ENCODE data around the gene PRPF6.

DNA sequence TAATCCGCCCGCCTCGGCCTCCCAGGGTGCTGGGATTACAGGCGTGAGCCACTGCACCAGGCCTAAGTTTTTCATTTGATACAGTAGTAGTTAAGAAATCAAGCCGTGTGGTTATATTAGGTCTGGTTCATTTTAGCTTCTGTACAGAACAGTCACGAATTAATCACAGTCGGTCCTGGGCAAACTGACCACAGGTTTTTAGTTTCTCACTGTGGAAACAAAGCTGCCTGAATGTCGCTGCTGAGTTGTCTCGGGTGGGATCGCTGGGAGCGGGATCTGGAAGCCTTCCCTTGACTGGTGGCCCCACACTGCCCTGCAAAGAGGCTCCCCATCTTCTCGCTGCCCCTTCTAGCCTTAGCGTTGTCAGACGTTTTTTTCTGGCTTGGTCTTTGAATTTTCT, 43.3 kb upstream of the PRPF6 start:
- TF ChIP-seq, protein P1, sequence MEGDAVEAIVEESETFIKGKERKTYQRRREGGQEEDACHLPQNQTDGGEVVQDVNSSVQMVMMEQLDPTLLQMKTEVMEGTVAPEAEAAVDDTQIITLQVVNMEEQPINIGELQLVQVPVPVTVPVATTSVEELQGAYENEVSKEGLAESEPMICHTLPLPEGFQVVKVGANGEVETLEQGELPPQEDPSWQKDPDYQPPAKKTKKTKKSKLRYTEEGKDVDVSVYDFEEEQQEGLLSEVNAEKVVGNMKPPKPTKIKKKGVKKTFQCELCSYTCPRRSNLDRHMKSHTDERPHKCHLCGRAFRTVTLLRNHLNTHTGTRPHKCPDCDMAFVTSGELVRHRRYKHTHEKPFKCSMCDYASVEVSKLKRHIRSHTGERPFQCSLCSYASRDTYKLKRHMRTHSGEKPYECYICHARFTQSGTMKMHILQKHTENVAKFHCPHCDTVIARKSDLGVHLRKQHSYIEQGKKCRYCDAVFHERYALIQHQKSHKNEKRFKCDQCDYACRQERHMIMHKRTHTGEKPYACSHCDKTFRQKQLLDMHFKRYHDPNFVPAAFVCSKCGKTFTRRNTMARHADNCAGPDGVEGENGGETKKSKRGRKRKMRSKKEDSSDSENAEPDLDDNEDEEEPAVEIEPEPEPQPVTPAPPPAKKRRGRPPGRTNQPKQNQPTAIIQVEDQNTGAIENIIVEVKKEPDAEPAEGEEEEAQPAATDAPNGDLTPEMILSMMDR (IDR thresholded peaks at IDR 0.05 in 4 of 5, conservative IDR thresholded peaks at IDR 0.05 in 1 of 5): no peak
- TF ChIP-seq POLR2A (IDR thresholded peaks at IDR 0.05): no peak

All from gastrocnemius medialis (tissue), 4 donors.